Measurements from ENCODE around the gene IL10RB.

- TF ChIP-seq CTCF (IDR thresholded peaks at IDR 0.05) (no peak), EP300 (IDR thresholded peaks at IDR 0.05) (no peak)
These were observed 36.2 kb upstream of the IL10RB start, which contains the start of gene IFNAR2 for GRCh38 chr21:33229784-33230544.

All from sigmoid colon (tissue), 4 donors.